DMS153 (cell line): ENCODE results near the gene PRDX3.
A peak's percentile ranks its signal among the peaks of the same experiment; 100 is the strongest.
"Not testable (repeated sequence)": the region's sequence is repeated elsewhere in the genome, so short reads cannot be mapped to it uniquely, and the experiment has no call there.

Source experiments
- DNase-seq: peaks from one replicate; lab custom pipeline; 2025; lab: John Stamatoyannopoulos, UW

The PRDX3 gene

GRCh38 chr10:119206603-119207365 is 28.2 kb upstream of the PRDX3 start:
- peak; percentile 25 for DNase-seq

- DNase-seq: no peak
Observed at GRCh38 chr10:119205894-119206602, 27.4 kb upstream of the PRDX3 start.

GRCh38 chr10:119203006-119203405 is 24.4 kb upstream of the PRDX3 start:
- DNase-seq: peak; percentile 13

GRCh38 chr10:119201233-119201632 is 22.6 kb upstream of the PRDX3 start:
- no peak for DNase-seq

GRCh38 chr10:119199231-119199992 is 20.8 kb upstream of the PRDX3 start:
- peak; percentile 49 for DNase-seq

GRCh38 chr10:119198438-119198837 is 19.8 kb upstream of the PRDX3 start:
- no peak for DNase-seq

GRCh38 chr10:119197921-119198320 is 19.3 kb upstream of the PRDX3 start:
- no peak for DNase-seq

- DNase-seq: no peak
Observed at GRCh38 chr10:119191881-119192280, 13.3 kb upstream of the PRDX3 start.

GRCh38 chr10:119190954-119191785 is 12.6 kb upstream of the PRDX3 start:
- DNase-seq: no peak

- DNase-seq: no peak
Observed at GRCh38 chr10:119190353-119190752, 11.7 kb upstream of the PRDX3 start.

GRCh38 chr10:119189811-119190282 is 11.2 kb upstream of the PRDX3 start:
- no peak for DNase-seq

GRCh38 chr10:119183664-119184412 is 5.2 kb upstream of the PRDX3 start:
- no peak for DNase-seq

GRCh38 chr10:119180850-119181400 is 2.3 kb upstream of the PRDX3 start:
- not testable (repeated sequence) for DNase-seq

GRCh38 chr10:119177708-119178371 is 772 bp downstream of the PRDX3 start:
- DNase-seq: no peak

GRCh38 chr10:119176166-119176565 is 2.4 kb downstream of the PRDX3 start:
- DNase-seq: no peak

- DNase-seq: no peak
Observed at GRCh38 chr10:119174109-119174508, 4.5 kb downstream of the PRDX3 start.

GRCh38 chr10:119167041-119167440 is 11.6 kb downstream of the PRDX3 start:
- no peak for DNase-seq

- DNase-seq: no peak
Observed at GRCh38 chr10:119166564-119166963, 12.0 kb downstream of the PRDX3 start.

GRCh38 chr10:119166118-119166500 is 12.5 kb downstream of the PRDX3 start:
- DNase-seq: no peak
